ENCODE results near the gene APCDD1L. TPM values are rescaled to one million over a fixed set of nuclear protein-coding genes. Genes with fewer than 3 reads are reported as not detected.
A peak's percentile ranks its signal among the peaks of the same experiment; 100 is the strongest.
"Not testable (repeated sequence)": the region's sequence is repeated elsewhere in the genome, so short reads cannot be mapped to it uniquely, and the experiment has no call there.

The APCDD1L gene
- total RNA-seq, 1 donor from 2014 or later = not detected

DNA sequence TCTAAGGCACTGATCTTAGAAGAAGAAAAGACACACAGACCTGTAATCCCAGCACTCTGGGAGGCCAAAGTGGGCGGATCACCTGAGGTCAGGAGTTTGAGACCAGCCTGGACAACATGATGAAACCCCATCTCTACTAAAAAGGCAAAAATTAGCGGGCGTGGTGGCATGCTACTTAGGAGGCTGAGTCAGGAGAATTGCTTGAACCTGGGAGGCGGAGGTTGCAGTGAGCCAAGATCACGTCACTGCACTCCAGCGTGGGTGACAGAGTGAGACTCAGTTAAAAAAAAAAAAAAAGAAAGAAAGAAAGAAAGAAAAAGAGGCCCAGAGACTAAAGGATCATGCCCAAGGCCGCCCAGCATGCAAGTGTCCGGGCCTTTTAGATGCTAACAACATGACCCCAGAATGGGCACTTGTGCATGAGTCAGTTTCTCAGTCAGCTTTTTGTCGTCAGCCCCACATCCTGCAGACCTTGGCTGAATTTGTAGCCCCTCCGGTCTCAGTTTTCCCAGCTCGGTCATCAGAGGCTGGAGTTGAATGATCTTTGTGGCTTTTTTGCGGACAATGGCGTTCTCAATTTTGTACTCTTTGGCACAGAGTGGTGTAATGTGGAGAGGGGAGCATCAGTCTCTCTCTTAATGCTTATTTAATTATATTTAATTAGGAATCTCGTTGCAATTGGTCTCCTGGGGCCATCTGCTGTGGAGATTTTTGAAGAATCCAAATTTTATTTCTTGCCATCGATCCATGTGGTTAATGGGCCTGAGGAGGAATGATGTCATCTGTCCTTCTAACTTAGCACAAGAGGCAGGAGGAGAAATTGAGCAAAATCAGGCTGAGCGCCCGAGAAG, 30.6 kb upstream of the APCDD1L start:
- DNase-seq (ENCODE audit: low read depth in 2 of 2) = peak in 1 of 2 donors; percentile 34

DNA sequence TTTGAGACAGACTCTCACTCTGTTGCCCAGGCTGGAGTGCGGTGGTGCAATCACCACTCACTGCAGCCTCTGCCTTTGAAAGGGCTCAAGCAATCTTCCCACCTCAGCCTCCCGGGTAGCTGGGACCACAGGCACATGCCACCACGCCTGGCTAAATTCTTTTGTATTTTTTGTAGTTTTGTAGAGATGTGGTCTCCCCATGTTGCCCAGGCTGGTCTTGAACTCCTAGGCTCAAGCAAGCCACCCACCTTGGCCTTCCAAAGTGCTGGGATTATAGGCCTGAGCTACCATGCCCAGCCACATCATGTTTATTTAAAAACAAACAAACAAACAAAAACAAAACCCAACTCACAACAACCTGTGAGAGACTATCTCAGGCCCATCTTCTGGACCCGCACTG, 29.7 kb upstream of the APCDD1L start:
- DNase-seq (ENCODE audit: low read depth in 2 of 2) = no peak

DNA sequence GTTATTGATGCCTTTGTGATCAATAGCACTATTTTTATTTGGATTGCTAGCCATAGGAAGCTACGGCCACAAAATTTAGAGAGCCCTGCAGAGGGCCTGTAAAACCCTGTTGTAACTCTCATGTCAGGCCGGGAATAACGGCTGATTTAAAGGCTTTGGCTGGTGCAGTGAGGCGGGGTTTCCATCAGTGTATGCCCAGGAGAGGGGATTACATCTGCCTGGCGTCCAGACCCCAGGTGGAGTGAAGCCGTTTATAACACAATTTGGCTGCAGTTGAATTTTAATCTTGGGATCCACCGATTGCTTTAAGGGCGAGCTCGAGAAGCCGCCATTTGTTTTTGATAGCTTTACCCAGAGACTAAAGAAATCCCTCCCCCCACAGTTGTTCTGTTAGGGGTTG, 29.1 kb upstream of the APCDD1L start:
- DNase-seq (ENCODE audit: low read depth in 2 of 2) = no peak

DNA sequence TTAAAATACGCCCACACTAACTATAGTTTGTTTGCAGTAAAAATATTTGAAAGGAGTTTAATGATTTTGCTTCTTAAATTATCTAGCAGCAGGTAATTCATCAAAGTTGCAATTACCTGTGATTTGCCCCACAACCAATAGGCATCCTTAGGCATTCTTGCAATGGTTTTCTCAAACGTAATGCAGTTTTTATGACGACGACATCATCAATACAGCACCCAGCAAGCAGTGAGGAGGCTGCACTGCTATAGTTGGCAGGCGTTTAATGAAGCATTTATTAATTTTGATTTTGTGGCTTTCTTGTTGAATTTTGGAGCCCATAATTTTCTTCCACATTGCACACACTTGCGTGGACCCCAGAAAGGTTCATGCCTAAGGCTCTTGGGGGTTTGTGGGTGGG, 28.1 kb upstream of the APCDD1L start:
- DNase-seq (ENCODE audit: low read depth in 2 of 2) = no peak

DNA sequence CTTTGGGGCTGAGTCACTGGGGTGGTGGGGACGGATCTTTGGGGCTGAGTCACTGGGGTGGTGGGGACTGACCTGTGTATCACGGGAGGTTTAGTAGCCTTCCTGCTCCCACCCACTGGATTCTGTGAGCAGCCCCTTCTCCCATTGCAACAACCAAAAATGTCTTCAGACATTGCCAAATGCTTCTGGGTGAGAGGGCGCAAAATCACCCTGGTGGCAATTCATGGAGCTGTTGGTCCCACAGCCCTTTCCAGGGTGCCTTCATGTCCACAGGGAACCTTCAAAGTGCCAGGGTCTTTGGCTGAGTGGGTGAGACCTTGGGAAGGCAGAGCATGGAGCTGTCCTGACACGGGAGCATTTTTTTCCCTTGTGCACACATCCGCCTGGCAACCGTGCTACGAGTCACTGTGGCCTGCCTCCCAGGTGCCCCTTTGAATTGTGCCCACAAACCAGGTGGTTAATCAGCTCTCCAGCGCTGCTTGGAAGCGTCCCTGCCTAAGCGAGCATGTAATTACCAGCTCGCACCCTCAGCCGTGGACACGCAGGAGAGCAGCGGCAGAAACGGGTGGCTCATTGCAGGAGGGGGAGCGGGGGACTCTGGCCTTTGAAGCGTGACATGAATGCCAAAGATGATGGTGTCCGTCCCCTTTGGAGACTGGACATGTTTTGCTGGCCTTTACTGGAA, 27.4 kb upstream of the APCDD1L start:
- no peak for DNase-seq (ENCODE audit: low read depth in 2 of 2)

DNA sequence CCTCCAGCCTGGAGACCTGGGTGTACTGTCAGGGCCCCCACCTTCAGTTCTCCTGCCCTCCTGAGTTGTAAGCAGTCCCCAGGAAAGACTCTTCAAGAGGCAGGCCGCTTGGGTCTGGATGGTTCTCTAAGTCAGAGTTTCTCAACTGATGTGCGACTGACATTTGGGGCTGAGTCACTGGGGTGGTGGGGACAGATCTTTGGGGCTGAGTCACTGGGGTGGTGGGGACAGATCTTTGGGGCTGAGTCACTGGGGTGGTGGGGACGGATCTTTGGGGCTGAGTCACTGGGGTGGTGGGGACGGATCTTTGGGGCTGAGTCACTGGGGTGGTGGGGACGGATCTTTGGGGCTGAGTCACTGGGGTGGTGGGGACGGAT, 26.8 kb upstream of the APCDD1L start:
- DNase-seq (ENCODE audit: low read depth in 2 of 2) = not testable (repeated sequence)

DNA sequence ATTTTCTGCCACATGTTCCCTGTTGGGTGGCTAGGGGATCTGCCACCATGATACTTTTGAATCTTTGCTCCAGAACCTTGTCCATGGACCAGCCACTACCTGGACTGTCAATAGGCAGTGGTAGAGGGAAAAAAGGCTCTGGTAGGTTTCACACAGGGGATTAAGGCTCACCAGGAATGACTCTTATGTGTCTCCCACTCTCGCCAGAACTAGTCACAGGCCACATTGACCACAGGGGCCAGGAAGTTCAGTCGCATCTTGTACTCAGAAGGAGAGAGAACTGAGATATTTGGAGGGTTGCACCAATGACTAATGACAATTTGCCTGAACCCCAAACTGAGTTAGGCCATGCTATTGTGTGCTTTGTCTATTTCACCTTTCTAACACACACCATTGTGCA, 23.6 kb upstream of the APCDD1L start:
- DNase-seq (ENCODE audit: low read depth in 2 of 2) = no peak

DNA sequence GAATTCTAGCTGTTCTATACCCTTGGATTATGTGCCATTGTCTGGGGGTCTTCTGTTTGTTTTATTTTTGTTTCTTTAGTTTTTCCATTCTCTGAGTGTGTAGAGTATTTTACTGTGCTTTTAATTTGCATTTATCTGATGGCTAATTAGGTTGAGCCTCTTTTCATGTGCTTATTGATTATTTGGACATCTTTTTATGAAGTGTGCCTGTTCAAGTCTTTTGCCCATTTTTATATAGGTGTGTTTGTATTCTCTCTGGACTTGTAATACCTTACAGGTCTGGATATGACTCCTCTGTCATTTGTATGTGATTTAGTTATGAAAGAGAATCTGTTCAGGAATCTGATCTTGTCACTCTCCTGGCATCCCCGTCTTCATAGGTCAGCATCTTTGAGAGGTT, 22.6 kb upstream of the APCDD1L start:
- no peak for DNase-seq (ENCODE audit: low read depth in 2 of 2)

DNA sequence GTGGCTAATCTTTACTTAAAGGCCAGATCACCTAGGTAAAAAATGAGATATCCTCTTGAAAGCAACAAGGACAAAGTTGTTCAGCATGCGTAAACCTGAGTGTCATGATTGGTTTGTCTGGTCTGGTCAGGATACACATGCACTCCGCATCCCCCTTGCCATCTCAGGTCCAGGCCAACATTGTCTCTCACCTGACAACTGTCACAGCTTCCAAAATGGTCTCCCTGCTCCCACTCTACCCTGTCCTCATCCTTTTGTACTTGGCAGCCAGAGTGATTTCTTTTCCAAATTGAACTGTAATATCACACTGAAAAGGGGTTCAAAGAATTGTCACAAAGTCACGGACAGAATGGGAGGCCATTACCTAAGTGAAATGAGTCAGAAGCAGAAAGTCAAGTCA, 21.1 kb upstream of the APCDD1L start:
- no peak for DNase-seq (ENCODE audit: low read depth in 2 of 2)

DNA sequence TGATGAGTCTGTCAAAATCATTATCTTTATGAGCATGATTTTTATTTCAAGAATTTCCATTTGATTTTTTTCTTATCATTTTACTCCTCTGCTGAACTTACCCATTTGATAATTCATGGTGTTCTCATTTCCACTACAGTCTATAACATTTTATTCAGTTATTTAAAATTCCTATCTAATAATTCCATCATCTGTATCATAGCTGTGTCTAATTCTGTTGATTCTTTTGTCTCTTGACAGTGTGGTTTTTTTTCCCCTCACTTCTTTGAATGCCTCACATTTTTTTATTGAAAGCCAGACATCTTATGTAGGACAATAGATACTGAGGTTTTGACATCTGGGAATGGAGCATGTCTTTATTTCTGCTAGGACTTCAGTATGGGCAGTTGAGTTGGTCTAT, 16.5 kb upstream of the APCDD1L start:
- DNase-seq (ENCODE audit: low read depth in 2 of 2) = no peak

DNA sequence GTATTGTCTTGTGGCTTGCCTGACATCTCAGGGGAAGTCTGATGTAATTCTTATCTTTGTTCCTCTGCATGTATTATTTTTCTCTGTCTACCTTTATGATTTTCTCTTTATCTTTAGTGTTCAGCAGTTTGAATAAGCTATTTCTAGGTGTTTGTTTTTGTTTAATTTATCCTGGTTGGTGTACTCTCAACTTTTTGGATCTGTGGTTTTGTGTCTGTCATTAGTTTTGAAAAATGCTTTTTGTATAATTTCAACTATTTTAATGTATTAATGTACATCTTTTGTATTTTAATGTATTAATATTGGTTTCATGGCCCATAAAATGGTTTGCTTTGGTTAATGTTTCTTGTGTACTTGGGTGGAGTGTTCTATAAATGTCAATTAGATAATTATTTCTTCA, 15.9 kb upstream of the APCDD1L start:
- DNase-seq (ENCODE audit: low read depth in 2 of 2) = no peak

DNA sequence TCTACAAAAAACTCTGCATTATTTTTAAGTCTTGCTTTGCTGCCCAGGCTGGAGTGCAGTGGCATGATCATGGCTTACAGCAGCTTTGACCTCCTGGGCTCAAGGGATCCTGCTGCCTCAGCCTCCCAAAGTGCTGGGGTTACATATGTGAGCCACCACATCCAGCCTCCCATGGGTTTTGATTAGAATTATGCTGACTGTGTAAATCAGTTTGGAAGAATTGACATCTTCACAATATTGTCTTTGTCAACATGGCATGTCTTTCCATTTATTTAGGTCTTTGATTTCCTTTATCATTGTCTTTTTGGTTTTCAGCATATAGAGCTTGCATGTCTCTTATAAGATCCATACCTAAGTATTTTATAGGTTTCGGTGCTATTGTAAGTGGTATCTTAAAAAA, 13.2 kb upstream of the APCDD1L start:
- no peak for DNase-seq (ENCODE audit: low read depth in 2 of 2)

DNA sequence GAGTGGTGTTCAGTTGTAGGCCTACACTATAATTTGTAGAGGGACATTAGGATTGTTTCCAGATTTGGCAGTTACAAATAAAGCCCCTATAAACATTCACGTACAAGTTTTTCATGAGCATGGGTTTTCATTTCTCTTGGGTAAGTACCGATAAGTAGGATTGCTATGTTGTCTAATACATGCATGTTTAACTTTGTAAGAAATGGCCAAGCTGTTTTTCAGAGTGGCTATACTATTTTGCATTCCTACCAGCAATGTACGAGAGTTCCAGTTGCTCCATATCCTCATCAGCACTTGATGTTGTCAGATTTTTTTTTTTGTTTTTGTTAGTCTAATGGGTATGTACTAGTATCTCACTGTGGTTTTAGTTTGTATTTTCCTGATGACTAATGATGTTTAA, 11.2 kb upstream of the APCDD1L start:
- DNase-seq (ENCODE audit: low read depth in 2 of 2) = no peak

DNA sequence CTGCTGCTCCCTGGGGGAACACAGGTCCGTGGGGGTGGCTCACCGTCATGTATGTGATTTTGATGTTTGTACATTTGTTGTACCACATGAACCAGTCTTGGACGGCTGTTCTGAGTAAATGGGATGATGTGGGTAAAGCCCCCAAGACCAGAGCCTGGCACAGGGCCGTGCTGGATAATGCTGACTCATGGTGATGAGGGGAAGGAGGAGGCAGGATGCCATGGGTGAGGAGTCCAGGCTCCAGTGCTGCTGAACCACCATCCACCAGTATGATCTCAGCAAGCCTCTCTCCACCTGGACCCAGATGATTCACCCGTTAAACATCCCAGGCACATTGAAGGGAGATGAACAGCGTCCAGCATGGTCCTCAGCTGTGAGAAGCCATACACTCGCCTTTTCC, 9.6 kb upstream of the APCDD1L start:
- peak in 1 of 2 donors; percentile 71 for DNase-seq (ENCODE audit: low read depth in 2 of 2)

DNA sequence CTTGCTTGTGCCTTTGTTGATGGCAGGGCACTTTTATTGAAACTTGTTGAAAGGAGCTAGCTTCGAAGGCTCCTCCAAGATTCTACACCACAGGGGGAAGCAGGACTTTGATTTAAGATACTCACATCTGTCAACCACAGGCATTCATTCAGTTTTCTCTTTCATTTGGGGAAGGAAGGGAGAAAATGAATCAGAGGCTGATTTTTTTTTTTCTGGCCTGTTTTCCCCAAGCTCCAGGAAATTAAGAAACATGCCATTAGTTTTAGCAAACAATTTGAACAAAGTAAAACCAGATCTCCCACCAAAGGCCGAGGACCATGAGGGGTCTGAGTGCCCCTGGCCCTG, 8.7 kb upstream of the APCDD1L start:
- peak in 1 of 2 donors; percentile 59 for DNase-seq (ENCODE audit: low read depth in 2 of 2)

DNA sequence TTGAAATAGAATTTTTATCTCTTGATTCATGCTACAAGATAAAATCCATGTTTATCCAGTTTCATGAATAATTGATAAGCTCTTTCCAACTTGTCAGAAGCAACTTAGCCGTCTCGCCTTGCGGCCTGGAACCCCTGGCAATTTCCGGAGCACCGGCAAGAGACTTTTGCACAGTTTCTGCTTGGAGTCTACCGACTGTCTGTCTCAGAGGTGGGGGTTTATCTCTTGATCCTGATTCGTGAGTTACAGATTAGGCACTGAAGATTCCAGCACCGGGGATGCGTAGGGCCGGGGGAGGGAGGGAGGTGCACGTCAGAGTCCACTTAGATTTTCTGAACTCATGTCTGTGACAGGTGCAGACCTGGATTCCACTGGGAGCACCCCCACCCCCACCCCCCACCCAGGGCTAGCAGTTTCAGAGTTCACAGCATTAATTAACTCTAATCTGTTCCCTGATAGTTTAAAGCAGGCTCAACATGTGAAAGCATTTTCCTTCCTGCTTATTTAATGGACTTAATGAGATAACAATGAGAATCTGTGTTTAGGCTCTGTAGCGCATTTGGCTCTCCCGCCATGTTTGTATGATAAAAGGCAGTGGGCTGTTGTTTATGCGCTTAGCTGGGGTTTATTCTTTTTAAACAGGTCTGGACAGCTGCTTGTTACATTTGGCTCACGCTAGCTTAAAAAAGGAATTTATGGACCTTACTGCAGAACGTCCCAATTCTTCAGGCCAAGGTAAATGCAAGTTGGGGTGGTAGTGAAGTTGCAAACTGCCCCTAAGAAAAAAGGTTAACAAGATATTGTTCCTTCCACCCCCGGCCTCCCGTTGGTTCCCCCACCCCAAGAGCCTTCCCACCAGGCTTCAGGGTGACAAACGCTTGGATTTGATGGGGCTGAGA, 8.1 kb upstream of the APCDD1L start:
- peak in 1 of 2 donors; percentile 7 for DNase-seq (ENCODE audit: low read depth in 2 of 2)

DNA sequence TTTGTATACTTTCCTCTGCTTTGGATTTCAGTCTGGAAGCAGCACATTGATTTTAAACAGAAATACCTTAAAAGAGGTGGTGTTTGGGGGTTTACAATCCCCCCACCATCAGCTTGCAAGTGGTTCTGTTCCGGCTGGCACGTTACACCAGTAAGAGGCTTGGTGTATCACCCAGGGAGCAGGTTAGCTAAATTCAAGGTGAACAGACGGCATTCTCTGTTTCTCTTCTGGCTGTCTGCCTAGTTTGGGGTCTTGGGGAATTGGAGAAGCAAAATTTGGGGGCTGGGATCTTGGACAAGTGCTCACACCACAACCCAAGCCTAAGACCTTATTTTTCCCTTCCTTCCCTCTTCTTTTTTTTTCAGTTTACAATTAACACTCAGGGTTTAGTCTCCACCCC, 7.5 kb upstream of the APCDD1L start:
- DNase-seq (ENCODE audit: low read depth in 2 of 2) = no peak

DNA sequence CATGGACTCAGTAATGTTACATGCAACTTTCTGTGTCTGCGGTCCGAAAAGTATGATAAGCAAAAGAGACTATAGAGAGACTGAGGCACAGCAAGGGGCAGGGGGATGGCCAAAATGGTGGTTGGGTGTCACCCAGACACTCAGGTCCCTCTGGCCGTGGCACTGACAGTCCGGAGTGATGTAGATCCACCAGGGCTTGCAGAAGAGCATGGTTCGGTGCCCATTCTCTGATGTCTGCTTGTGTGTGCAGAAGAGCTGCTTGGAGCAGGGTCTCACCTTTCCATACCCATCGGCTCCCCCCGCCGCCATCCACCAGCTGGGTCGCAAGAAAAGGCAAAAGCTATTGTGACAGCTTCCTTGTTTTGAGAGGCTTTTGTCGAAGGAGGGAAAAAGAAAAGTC, 6.6 kb upstream of the APCDD1L start:
- DNase-seq (ENCODE audit: low read depth in 2 of 2) = no peak

DNA sequence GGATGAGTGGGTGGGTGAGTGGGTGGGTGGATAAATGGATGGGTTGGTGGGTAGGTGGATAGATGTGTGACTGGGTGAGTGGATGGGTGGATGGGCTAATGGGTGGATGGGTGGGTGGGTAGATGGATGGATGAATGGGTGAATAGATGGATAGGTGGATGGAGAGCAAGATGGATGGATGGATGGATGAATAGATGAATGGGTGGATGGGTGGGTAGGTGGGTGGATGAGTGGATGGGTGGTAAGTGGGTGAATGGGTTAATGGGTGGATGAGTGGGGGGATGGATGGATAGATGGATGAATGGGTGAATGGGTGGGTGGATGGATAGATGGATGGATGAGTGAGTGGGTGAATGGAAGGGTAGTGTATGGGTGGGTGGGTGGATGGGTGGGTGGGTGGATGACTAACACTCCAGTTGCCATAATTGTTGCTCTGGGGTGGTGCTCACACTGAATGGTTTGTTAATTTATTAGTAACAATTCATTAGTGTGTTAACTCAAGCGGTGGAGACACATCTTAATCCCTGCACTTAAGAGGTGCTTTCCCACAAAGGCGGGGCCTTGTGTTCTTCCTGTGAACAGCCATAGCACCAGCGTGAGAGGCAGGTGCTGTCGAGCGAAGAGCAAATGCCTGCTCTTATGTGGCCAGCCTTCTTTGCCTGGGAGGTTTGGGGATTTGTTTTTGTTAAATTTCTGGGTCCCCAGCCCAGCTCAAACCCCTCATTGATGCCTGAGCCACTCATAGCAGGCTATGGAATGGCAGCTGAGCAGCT, 4.9 kb upstream of the APCDD1L start:
- no peak for DNase-seq (ENCODE audit: low read depth in 2 of 2)

DNA sequence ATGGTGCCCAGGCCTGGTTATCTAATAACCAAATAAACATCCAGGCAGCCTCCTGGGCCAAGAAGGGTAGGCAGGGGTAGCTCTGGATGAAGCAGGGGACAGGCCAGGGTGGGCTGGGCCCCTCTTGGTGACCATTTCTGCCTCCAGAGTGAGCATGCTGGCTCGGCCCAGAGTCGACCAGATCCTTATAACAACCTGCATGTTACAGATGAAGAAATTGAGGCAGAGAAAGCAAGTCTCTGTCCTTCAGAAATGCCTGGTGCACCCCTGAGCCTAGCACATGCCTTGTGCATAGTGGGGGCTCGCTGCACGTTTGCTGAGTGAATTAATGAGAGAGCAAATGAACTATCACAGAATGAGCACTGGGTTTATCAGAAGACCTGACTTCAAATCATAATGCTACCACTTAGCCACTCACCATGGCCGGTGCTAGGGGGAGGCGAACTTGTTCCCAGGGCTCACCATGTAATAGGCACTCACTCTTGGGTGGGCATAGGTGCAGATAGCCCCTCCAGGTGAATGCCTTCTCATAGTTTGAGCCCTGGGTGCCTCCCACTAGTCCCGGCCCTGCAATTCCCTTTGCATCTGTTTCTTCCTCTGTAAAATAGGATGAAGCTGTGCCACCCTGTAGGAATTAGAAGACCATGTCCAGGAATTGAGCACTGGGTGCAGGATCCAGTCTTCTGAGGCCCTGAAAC, 3.8 kb upstream of the APCDD1L start:
- no peak for DNase-seq (ENCODE audit: low read depth in 2 of 2)

DNA sequence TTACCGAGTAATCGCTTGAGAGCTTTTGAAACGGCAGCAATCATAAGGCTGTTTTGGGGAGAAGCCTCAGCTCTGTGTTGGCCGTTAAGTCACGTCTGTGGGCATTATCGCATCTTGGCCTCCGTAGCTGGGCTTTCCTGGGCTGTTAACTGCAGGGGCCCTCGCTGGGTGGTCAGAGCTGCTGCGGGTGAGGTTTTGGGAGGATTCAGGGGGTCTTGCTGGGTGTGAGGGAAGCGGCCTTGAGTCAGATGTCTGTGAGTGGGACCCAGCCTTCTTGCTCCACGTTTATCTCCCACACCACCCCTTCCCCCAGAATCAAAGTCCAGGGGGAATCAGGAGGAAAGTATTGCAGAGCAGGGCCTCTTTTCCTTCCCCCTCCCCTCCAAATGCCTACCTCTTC, 3.2 kb upstream of the APCDD1L start:
- DNase-seq (ENCODE audit: low read depth in 2 of 2) = no peak

All from lung microvascular endothelial cell (primary cell).